Measurements from ENCODE around the gene HES6.

DNA sequence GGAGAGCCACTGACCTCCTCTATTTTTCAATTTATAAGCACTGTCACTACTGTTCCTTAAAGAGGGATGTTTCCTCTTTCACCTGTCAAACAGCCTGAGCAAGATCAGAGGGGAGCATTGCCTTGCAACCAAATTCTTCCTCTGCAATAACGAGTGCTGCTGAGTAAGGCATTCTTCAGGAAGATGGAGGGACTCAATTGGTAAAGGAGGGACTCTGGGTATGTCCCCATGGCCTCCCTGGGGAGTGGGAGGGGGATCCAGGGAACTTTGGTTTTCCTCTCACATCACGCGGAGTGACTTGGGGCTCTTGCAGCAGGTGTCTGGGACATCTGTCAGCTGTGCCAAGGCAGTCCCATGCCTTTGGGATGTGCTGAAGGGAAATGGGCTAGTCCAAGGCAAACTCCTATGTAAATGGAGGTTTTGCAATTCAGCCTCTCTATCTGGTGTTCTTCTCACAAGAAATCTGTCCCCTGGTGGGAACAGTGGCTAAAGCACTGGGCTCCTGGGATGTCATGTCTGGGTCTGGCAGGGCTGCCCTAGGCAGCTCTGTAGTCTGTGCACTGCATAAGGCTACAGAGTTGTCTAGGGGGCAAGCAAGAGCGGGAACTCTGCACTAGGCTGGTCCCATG, 14.4 kb upstream of the HES6 start:
- TF ChIP-seq EP300 (IDR thresholded peaks at IDR 0.05): no peak
- TF ChIP-seq, protein P1, sequence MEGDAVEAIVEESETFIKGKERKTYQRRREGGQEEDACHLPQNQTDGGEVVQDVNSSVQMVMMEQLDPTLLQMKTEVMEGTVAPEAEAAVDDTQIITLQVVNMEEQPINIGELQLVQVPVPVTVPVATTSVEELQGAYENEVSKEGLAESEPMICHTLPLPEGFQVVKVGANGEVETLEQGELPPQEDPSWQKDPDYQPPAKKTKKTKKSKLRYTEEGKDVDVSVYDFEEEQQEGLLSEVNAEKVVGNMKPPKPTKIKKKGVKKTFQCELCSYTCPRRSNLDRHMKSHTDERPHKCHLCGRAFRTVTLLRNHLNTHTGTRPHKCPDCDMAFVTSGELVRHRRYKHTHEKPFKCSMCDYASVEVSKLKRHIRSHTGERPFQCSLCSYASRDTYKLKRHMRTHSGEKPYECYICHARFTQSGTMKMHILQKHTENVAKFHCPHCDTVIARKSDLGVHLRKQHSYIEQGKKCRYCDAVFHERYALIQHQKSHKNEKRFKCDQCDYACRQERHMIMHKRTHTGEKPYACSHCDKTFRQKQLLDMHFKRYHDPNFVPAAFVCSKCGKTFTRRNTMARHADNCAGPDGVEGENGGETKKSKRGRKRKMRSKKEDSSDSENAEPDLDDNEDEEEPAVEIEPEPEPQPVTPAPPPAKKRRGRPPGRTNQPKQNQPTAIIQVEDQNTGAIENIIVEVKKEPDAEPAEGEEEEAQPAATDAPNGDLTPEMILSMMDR (IDR thresholded peaks at IDR 0.05): no peak
- TF ChIP-seq POLR2AphosphoS5 (IDR thresholded peaks at IDR 0.05): no peak
